PC-9 (cell line): Measurements from ENCODE around the gene PRR30.

Experiments
- CTCF ChIP-seq: fragments of 200-600 bp; sonication (generic); conservative IDR thresholded peaks from 2 replicates; pipeline ENCODE4 v1.6.1; 2017; ENCODE audit warnings: mixed run types, antibody characterized with exemption, mild to moderate bottlenecking, moderate library complexity
- EZH2 ChIP-seq: fragments of 200-600 bp; sonication (generic); IDR thresholded peaks from 2 replicates; pipeline ENCODE4 v1.8.0; 2017; ENCODE audit warnings: antibody characterized with exemption, low read depth

GRCh38 chr2:27088634-27089033 lies 50.6 kb downstream of the PRR30 start:
- no peak for TF ChIP-seq CTCF
- TF ChIP-seq EZH2 = no peak
